Mammary epithelial cell (primary cell): ENCODE results near the gene NADK2.

Experiments used
- EZH2 ChIP-seq: IDR thresholded peaks from 2 replicates; pipeline ENCODE4 v1.6.1; 2012; ENCODE audit warnings: low read length, inconsistent platforms, borderline replicate concordance
- TF ChIP-seq, protein P1 (sequence below), 2 donors: IDR thresholded peaks in 1 of 2; conservative IDR thresholded peaks in 1 of 2; 2 replicates each; pipeline ENCODE4 v1.5.1; 2011 to 2012; ENCODE audit warnings: inconsistent platforms in 2 of 2, low read length in 2 of 2, mild to moderate bottlenecking in 2 of 2, control low read depth in 1 of 2, low read depth in 1 of 2; ENCODE audit not compliant: insufficient read depth in 1 of 2; ENCODE audit errors: extremely low read depth in 1 of 2

DNA sequence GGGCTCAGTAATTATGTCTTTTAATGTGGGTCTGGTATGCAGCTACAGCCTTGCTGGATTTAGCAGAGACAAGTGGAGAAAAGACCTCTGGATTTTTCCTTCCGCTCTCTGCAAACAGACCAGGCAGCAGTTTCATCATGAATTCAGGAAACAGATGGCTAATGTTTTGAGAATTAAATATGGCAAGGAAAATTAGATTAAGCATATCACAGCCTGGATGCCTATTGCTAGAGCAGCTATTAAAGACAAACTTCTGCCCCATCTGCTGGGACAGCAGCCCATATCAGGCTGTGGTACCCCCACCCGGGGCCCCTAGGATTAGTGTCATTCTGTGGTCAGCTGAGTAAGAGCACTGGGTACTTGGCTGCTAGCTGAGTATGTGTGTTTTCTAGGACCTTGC is 83.6 kb downstream of the NADK2 start:
- TF ChIP-seq, protein P1, sequence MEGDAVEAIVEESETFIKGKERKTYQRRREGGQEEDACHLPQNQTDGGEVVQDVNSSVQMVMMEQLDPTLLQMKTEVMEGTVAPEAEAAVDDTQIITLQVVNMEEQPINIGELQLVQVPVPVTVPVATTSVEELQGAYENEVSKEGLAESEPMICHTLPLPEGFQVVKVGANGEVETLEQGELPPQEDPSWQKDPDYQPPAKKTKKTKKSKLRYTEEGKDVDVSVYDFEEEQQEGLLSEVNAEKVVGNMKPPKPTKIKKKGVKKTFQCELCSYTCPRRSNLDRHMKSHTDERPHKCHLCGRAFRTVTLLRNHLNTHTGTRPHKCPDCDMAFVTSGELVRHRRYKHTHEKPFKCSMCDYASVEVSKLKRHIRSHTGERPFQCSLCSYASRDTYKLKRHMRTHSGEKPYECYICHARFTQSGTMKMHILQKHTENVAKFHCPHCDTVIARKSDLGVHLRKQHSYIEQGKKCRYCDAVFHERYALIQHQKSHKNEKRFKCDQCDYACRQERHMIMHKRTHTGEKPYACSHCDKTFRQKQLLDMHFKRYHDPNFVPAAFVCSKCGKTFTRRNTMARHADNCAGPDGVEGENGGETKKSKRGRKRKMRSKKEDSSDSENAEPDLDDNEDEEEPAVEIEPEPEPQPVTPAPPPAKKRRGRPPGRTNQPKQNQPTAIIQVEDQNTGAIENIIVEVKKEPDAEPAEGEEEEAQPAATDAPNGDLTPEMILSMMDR (conservative IDR thresholded peaks at IDR 0.05 in 1 of 2, IDR thresholded peaks at IDR 0.05 in 1 of 2; ENCODE audit: extremely low read depth in 1 of 2, insufficient read depth in 1 of 2, low read depth in 1 of 2, low read length in 2 of 2) = no peak
- TF ChIP-seq EZH2 = no peak
